ENCODE data around the gene ADISSP. TPM values are rescaled to one million over a fixed set of nuclear protein-coding genes. Genes with fewer than 3 reads are reported as not detected.
A peak's percentile ranks its signal among the peaks of the same experiment; 100 is the strongest.
"Not testable (repeated sequence)": the region's sequence is repeated elsewhere in the genome, so short reads cannot be mapped to it uniquely, and the experiment has no call there.

The ADISSP gene
- total RNA-seq, 1 experiment from 2014 or later = 27.3 TPM

GRCh38 chr20:3794701-3795420 lies 27.3 kb upstream of the ADISSP start:
- no TSS peak for BruUV-seq (replicated peaks)
- intact Hi-C loops (cut with micrococcal nuclease; ENCODE audit: unreplicated experiment) = no loop called here
- CTCF ChIA-PET = no interaction called here
- Mint-ChIP-seq H3K4me1 (ENCODE audit: low read depth, unreplicated experiment) (peaks cover 9% of the 10 kb centered on the region), H3K4me3 (ENCODE audit: low read depth, unreplicated experiment) (peak overlapping the region; percentile 97), H3K36me3 (ENCODE audit: insufficient read depth, unreplicated experiment) (peaks cover 37% of the 10 kb centered on the region), H3K27ac (ENCODE audit: unreplicated experiment) (no peak overlapping the region), H3K9me3 (ENCODE audit: low read depth, unreplicated experiment) (no peaks in the 10 kb centered on the region), H3K27me3 (ENCODE audit: unreplicated experiment) (no peaks in the 10 kb centered on the region)
- TF ChIP-seq CTCF (IDR thresholded peaks at IDR 0.05; ENCODE audit: unreplicated experiment) = no peak
- DNase-seq = no peak

GRCh38 chr20:3794168-3794567 lies 26.6 kb upstream of the ADISSP start:
- CTCF ChIA-PET; H3K4me3 Mint-ChIP-seq (ENCODE audit: low read depth, unreplicated experiment); BruUV-seq (replicated peaks); intact Hi-C loops (cut with micrococcal nuclease; ENCODE audit: unreplicated experiment); H3K27me3 Mint-ChIP-seq (ENCODE audit: unreplicated experiment); H3K27ac Mint-ChIP-seq (ENCODE audit: unreplicated experiment); DNase-seq; H3K9me3 Mint-ChIP-seq (ENCODE audit: low read depth, unreplicated experiment): not testable (repeated sequence)
- peaks cover 32% of the 10 kb centered on the region for H3K36me3 Mint-ChIP-seq (ENCODE audit: insufficient read depth, unreplicated experiment)
- peaks cover 11% of the 10 kb centered on the region for H3K4me1 Mint-ChIP-seq (ENCODE audit: low read depth, unreplicated experiment)

- peaks cover 11% of the 10 kb centered on the region for H3K4me1 Mint-ChIP-seq (ENCODE audit: low read depth, unreplicated experiment)
- H3K4me3 Mint-ChIP-seq (ENCODE audit: low read depth, unreplicated experiment); H3K27ac Mint-ChIP-seq (ENCODE audit: unreplicated experiment); H3K9me3 Mint-ChIP-seq (ENCODE audit: low read depth, unreplicated experiment); intact Hi-C loops (cut with micrococcal nuclease; ENCODE audit: unreplicated experiment); H3K27me3 Mint-ChIP-seq (ENCODE audit: unreplicated experiment); DNase-seq; H3K36me3 Mint-ChIP-seq (ENCODE audit: insufficient read depth, unreplicated experiment); BruUV-seq (replicated peaks): not testable (repeated sequence)
- CTCF ChIA-PET = interaction anchor here (0.6 kb wide), 2 partner anchors 25 to 61 kb away, joined by 3 read pairs; no protein-coding TSS in a partner anchor
Measured at GRCh38 chr20:3789201-3789600, 21.6 kb upstream of the ADISSP start.

GRCh38 chr20:3788685-3789155 lies 21.2 kb upstream of the ADISSP start:
- Mint-ChIP-seq H3K36me3 (ENCODE audit: insufficient read depth, unreplicated experiment) (peaks cover 12% of the 10 kb centered on the region), H3K4me3 (ENCODE audit: low read depth, unreplicated experiment) (no peak overlapping the region), H3K9me3 (ENCODE audit: low read depth, unreplicated experiment) (no peaks in the 10 kb centered on the region), H3K27me3 (ENCODE audit: unreplicated experiment) (no peaks in the 10 kb centered on the region), H3K4me1 (ENCODE audit: low read depth, unreplicated experiment) (peaks cover 12% of the 10 kb centered on the region), H3K27ac (ENCODE audit: unreplicated experiment) (peak overlapping the region; percentile 39)
- BruUV-seq (replicated peaks) = no TSS peak
- no peak for DNase-seq
- CTCF ChIA-PET = interaction anchor here (0.6 kb wide), 1 partner anchor 62 kb away, joined by 3 read pairs; no protein-coding TSS in a partner anchor
- intact Hi-C loops (cut with micrococcal nuclease; ENCODE audit: unreplicated experiment) = no loop called here
- TF ChIP-seq CTCF (IDR thresholded peaks at IDR 0.05; ENCODE audit: unreplicated experiment) = no peak

- no peak for TF ChIP-seq CTCF (IDR thresholded peaks at IDR 0.05; ENCODE audit: unreplicated experiment)
- Mint-ChIP-seq H3K27me3 (ENCODE audit: unreplicated experiment) (no peaks in the 10 kb centered on the region), H3K9me3 (ENCODE audit: low read depth, unreplicated experiment) (no peaks in the 10 kb centered on the region), H3K27ac (ENCODE audit: unreplicated experiment) (no peak overlapping the region), H3K4me3 (ENCODE audit: low read depth, unreplicated experiment) (no peak overlapping the region), H3K4me1 (ENCODE audit: low read depth, unreplicated experiment) (peaks cover 21% of the 10 kb centered on the region), H3K36me3 (ENCODE audit: insufficient read depth, unreplicated experiment) (peaks cover 23% of the 10 kb centered on the region)
- intact Hi-C loops (cut with micrococcal nuclease; ENCODE audit: unreplicated experiment) = loop anchor here (2.0 kb wide), 1 partner anchor 33 kb away; the partner anchor contains the start of gene AP5S1
- no peak for DNase-seq
- CTCF ChIA-PET = interaction anchor here (1.0 to 3.2 kb wide), 4 partner anchors 9 to 67 kb away, joined by 3 to 25 read pairs (median 3); partner anchors contain the start of genes AP5S1 and CDC25B
- BruUV-seq (replicated peaks) = no TSS peak
Measured at GRCh38 chr20:3787324-3788014, 19.9 kb upstream of the ADISSP start.

All from Calu3 (cell line).